SU-DHL-6 (cell line): ENCODE measurements around the gene RECQL.

Experiments
- EZH2phosphoT487 ChIP-seq: fragments of 200-600 bp; sonication (generic), shearing (Covaris generic); conservative IDR thresholded peaks from 2 replicates; pipeline ENCODE4 v1.6.1; 2018; ENCODE audit warnings: mild to moderate bottlenecking, antibody characterized with exemption, low read length, moderate library complexity, mixed read lengths
- TF ChIP-seq, protein P1 (sequence below): fragments of 200-600 bp; sonication (generic); IDR thresholded peaks from one replicate; pipeline ENCODE4 v1.5.1; 2017; ENCODE audit warnings: antibody characterized with exemption, mild to moderate bottlenecking, low read length, moderate library complexity; ENCODE audit not compliant: insufficient read depth, poor library complexity, severe bottlenecking

- TF ChIP-seq, protein P1, sequence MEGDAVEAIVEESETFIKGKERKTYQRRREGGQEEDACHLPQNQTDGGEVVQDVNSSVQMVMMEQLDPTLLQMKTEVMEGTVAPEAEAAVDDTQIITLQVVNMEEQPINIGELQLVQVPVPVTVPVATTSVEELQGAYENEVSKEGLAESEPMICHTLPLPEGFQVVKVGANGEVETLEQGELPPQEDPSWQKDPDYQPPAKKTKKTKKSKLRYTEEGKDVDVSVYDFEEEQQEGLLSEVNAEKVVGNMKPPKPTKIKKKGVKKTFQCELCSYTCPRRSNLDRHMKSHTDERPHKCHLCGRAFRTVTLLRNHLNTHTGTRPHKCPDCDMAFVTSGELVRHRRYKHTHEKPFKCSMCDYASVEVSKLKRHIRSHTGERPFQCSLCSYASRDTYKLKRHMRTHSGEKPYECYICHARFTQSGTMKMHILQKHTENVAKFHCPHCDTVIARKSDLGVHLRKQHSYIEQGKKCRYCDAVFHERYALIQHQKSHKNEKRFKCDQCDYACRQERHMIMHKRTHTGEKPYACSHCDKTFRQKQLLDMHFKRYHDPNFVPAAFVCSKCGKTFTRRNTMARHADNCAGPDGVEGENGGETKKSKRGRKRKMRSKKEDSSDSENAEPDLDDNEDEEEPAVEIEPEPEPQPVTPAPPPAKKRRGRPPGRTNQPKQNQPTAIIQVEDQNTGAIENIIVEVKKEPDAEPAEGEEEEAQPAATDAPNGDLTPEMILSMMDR = no peak
- no peak for TF ChIP-seq EZH2phosphoT487
Measured at GRCh38 chr12:21542403-21542802, 41.0 kb upstream of the RECQL start.
